Mucosa of descending colon (tissue), 3 donors: ENCODE data around the gene ADAMTS17. TPM values are rescaled to one million over a fixed set of nuclear protein-coding genes. Genes with fewer than 3 reads are reported as not detected.

Experiments used
- ATAC-seq: fragments of 200-7000 bp; cut with Tn5 transposase; one replicate; pipeline ENCODE4 v1.9.1; 2020; ENCODE audit warnings: mild to moderate bottlenecking, moderate library complexity
- DNase-seq, 3 donors: peaks; one replicate each; pipeline ENCODE4 v3.0.0-alpha.2; 2020
- H3K36me3 ChIP-seq: fragments of 200-600 bp; one replicate; pipeline ENCODE4 v1.8.0; 2021; ENCODE audit warnings: low read depth, mild to moderate bottlenecking
- H3K4me1 ChIP-seq: fragments of 200-600 bp; one replicate; pipeline ENCODE4 v1.8.0; 2021; ENCODE audit warnings: low read depth, mild to moderate bottlenecking
- H3K4me3 ChIP-seq: fragments of 200-600 bp; one replicate; pipeline ENCODE4 v1.8.0; 2021; ENCODE audit warnings: mild to moderate bottlenecking
- H3K9me3 ChIP-seq: fragments of 200-600 bp; one replicate; pipeline ENCODE4 v1.8.0; 2021; ENCODE audit warnings: mild to moderate bottlenecking
- CTCF ChIP-seq: fragments of 200-600 bp; IDR thresholded peaks from one replicate; pipeline ENCODE4 v1.8.0; 2022; ENCODE audit warnings: antibody characterized with exemption, mild to moderate bottlenecking
- intact Hi-C, 2 donors: fragments of 100-400 bp; cut with DNase I in 1 of 2; cut with micrococcal nuclease in 1 of 2; formaldehyde crosslinking; loops; one replicate each; pipeline versions ENCODE4 v1.11.0 to v1.11.1; 2022; cut with DNase I, micrococcal nuclease
- total RNA-seq, 3 donors: library from RNA; stranded (reverse); fragmentation: NEBNext Ultra II Directional in 2 of 3; extraction: Animal tissue kit (Norgen Biotek cat#: 25700) in 2 of 3; gene quantifications; one replicate each; pipeline versions ENCODE4 v1.2.1 to v1.2.4, GENCODE V29; 2021 to 2023
- donor health status: DM: no; HTN: no; CAD: no; lungs with moderate emphysema.
- donor health status: DM: no; HTN: no; CAD: no.
- donor health status: DM: no; HTN: yes; CAD: no.

The ADAMTS17 gene
- total RNA-seq, 3 donors from 2014 or later, result 5.2 to 13.8 (median 6.3) TPM

GRCh38 chr15:100180921-100181320 is 160.9 kb downstream of the ADAMTS17 start:
- intact Hi-C loops, result no loop called here
- Histone ChIP-seq H3K4me1 (no peaks in the 10 kb centered on the region), H3K9me3 (no peaks in the 10 kb centered on the region), H3K4me3 (no peak overlapping the region), H3K36me3 (no peaks in the 10 kb centered on the region)
- no peak for DNase-seq
- no peak for ATAC-seq
- no peak for TF ChIP-seq CTCF

GRCh38 chr15:100175406-100176114 is 166.2 kb downstream of the ADAMTS17 start:
- ATAC-seq (no peak), DNase-seq (no peak)
- intact Hi-C loops, result no loop called here
- Histone ChIP-seq H3K4me3 (no peak overlapping the region), H3K36me3 (no peaks in the 10 kb centered on the region), H3K4me1 (no peaks in the 10 kb centered on the region), H3K9me3 (peaks cover 28% of the 10 kb centered on the region)
- no peak for TF ChIP-seq CTCF

GRCh38 chr15:100174904-100175275 is 166.9 kb downstream of the ADAMTS17 start:
- H3K36me3 ChIP-seq, result no peaks in the 10 kb centered on the region
- no peak for TF ChIP-seq CTCF
- no peak overlapping the region for H3K4me3 ChIP-seq
- no peaks in the 10 kb centered on the region for H3K4me1 ChIP-seq
- ATAC-seq (no peak), DNase-seq (no peak)
- intact Hi-C loops, result no loop called here
- peaks cover 28% of the 10 kb centered on the region for H3K9me3 ChIP-seq

- peaks cover 28% of the 10 kb centered on the region for H3K9me3 ChIP-seq
- no peak for TF ChIP-seq CTCF
- DNase-seq (no peak), ATAC-seq (no peak)
- intact Hi-C loops, result no loop called here
- no peaks in the 10 kb centered on the region for H3K36me3 ChIP-seq
- H3K4me1 ChIP-seq, result no peaks in the 10 kb centered on the region
- no peak overlapping the region for H3K4me3 ChIP-seq
Observed at GRCh38 chr15:100174159-100174903, 167.4 kb downstream of the ADAMTS17 start.

- no peak for DNase-seq
- peaks cover 28% of the 10 kb centered on the region for H3K9me3 ChIP-seq
- no peaks in the 10 kb centered on the region for H3K4me1 ChIP-seq
- ATAC-seq, result no peak
- H3K4me3 ChIP-seq, result no peak overlapping the region
- H3K36me3 ChIP-seq, result no peaks in the 10 kb centered on the region
- no peak for TF ChIP-seq CTCF
- intact Hi-C loops, result no loop called here
Observed at GRCh38 chr15:100172356-100173024, 169.3 kb downstream of the ADAMTS17 start.
